KOPT-K1 (cell line): Measurements from ENCODE around the gene RCVRN.

Experiments used
- H3K27ac ChIP-seq: fragments of 200-600 bp; sonication (generic); 2 replicates; pipeline ENCODE4 v1.5.1; 2016; ENCODE audit warnings: antibody characterized with exemption, mild to moderate bottlenecking, low read depth, low read length; ENCODE audit not compliant: poor library complexity, severe bottlenecking
- H3K36me3 ChIP-seq: fragments of 200-600 bp; sonication (generic); 2 replicates; pipeline ENCODE4 v1.5.1; 2017; ENCODE audit warnings: antibody characterized with exemption, mild to moderate bottlenecking, low read length, moderate library complexity; ENCODE audit not compliant: insufficient read depth
- H3K9me3 ChIP-seq: fragments of 200-600 bp; sonication (generic); 2 replicates; pipeline ENCODE4 v1.5.1; 2017; ENCODE audit warnings: antibody characterized with exemption, low read length, mild to moderate bottlenecking; ENCODE audit not compliant: insufficient read depth, poor library complexity, severe bottlenecking

Gene RCVRN

GRCh38 chr17:9895923-9896322 lies 9.1 kb downstream of the RCVRN start:
- no peaks in the 10 kb centered on the region for H3K9me3 ChIP-seq
- no peaks in the 10 kb centered on the region for H3K36me3 ChIP-seq
- H3K27ac ChIP-seq = no peak overlapping the region

GRCh38 chr17:9894231-9894630 lies 10.8 kb downstream of the RCVRN start:
- Histone ChIP-seq H3K9me3 (no peaks in the 10 kb centered on the region), H3K36me3 (no peaks in the 10 kb centered on the region), H3K27ac (no peak overlapping the region)

GRCh38 chr17:9893411-9894012 lies 11.6 kb downstream of the RCVRN start:
- H3K36me3 ChIP-seq = no peaks in the 10 kb centered on the region
- no peak overlapping the region for H3K27ac ChIP-seq
- H3K9me3 ChIP-seq = no peaks in the 10 kb centered on the region

- H3K9me3 ChIP-seq = no peaks in the 10 kb centered on the region
- no peak overlapping the region for H3K27ac ChIP-seq
- H3K36me3 ChIP-seq = no peaks in the 10 kb centered on the region
Observed at GRCh38 chr17:9890124-9890523, 14.9 kb downstream of the RCVRN start.

DNA sequence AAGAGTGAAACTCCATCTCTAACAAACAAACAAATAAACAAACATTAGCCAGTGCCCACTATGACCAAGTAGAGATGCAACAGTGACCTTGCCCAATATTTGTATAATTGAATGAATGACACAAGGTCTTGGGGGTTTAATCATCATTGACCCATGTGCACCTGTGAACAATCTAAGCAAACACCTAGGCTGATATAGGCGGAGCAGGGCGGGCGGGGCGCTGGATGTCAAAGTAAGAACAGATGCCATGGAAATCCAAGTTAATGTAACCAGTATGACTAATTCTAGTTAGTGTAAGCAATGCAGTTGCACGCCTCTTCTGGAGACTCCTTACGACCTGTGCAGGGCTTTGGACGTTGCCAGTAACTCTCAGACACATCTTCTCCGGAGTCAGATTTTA lies 17.6 kb downstream of the RCVRN start:
- H3K36me3 ChIP-seq = no peaks in the 10 kb centered on the region
- peaks cover 13% of the 10 kb centered on the region for H3K9me3 ChIP-seq
- H3K27ac ChIP-seq = no peak overlapping the region

GRCh38 chr17:9886141-9886930 lies 18.7 kb downstream of the RCVRN start:
- Histone ChIP-seq H3K9me3 (peaks cover 20% of the 10 kb centered on the region), H3K36me3 (no peaks in the 10 kb centered on the region), H3K27ac (no peak overlapping the region)

DNA sequence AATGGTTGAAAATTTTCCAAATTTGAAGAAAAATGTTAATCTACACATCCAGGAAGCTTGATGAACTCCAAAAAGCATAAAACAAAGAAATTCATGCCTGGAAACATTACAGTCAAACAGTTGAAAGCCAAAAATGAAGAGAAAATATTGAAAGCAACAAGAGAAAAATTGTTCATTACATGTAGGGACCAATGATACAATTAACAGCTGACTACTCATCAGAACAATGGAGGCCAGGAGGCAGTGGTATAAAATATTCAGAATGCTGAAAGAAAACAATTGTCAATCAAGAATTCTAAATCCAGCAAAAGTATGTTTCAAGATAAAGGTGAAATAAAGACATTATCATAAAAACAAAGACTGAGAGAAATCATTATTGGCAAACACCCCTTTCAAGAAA lies 21.6 kb downstream of the RCVRN start:
- Histone ChIP-seq H3K9me3 (peaks cover 20% of the 10 kb centered on the region), H3K36me3 (no peaks in the 10 kb centered on the region), H3K27ac (no peak overlapping the region)

- Histone ChIP-seq H3K27ac (no peak overlapping the region), H3K36me3 (no peaks in the 10 kb centered on the region)
Observed at GRCh38 chr17:9880582-9880999, 24.5 kb downstream of the RCVRN start.

GRCh38 chr17:9878786-9879525 lies 26.1 kb downstream of the RCVRN start:
- peaks cover 20% of the 10 kb centered on the region for H3K9me3 ChIP-seq

More at GRCh38 chr17:9880582-9880999, 24.5 kb downstream of the RCVRN start:
- peaks cover 20% of the 10 kb centered on the region for H3K9me3 ChIP-seq

GRCh38 chr17:9878356-9878755 lies 26.7 kb downstream of the RCVRN start:
- peaks cover 15% of the 10 kb centered on the region for H3K9me3 ChIP-seq
- H3K27ac ChIP-seq = no peak overlapping the region
- no peaks in the 10 kb centered on the region for H3K36me3 ChIP-seq

More at GRCh38 chr17:9878786-9879525, 26.1 kb downstream of the RCVRN start:
- H3K36me3 ChIP-seq = no peaks in the 10 kb centered on the region
- H3K27ac ChIP-seq = no peak overlapping the region

DNA sequence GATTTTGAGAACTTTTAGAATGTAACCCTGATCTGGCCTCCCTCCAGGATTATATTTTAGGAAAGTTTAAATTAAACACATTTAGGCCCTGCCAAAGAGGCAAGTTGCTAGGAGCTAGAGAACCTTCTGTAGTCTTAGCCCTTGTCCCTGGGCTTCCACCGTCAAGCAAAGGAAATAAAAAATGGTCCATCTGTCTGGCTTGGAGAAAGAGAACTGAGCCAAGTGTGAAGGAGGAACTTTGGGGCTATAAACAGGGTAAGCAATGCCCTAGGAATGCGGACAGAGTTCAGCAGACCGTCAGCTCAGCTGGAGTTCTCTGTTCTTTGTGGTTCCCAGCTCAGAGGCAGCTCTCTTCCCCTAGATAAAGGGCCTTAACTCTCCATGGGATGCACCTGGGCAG lies 29.6 kb downstream of the RCVRN start:
- Histone ChIP-seq H3K27ac (no peak overlapping the region), H3K36me3 (no peaks in the 10 kb centered on the region), H3K9me3 (no peaks in the 10 kb centered on the region)

- Histone ChIP-seq H3K9me3 (no peaks in the 10 kb centered on the region), H3K36me3 (no peaks in the 10 kb centered on the region), H3K27ac (no peak overlapping the region)
Observed at GRCh38 chr17:9874722-9875121, 30.3 kb downstream of the RCVRN start.

- H3K36me3 ChIP-seq = no peaks in the 10 kb centered on the region
- H3K9me3 ChIP-seq = no peaks in the 10 kb centered on the region
- no peak overlapping the region for H3K27ac ChIP-seq
Observed at GRCh38 chr17:9872852-9873251, 32.2 kb downstream of the RCVRN start.

GRCh38 chr17:9868552-9868951 lies 36.5 kb downstream of the RCVRN start:
- H3K27ac ChIP-seq = no peak overlapping the region
- no peaks in the 10 kb centered on the region for H3K36me3 ChIP-seq
- no peaks in the 10 kb centered on the region for H3K9me3 ChIP-seq

DNA sequence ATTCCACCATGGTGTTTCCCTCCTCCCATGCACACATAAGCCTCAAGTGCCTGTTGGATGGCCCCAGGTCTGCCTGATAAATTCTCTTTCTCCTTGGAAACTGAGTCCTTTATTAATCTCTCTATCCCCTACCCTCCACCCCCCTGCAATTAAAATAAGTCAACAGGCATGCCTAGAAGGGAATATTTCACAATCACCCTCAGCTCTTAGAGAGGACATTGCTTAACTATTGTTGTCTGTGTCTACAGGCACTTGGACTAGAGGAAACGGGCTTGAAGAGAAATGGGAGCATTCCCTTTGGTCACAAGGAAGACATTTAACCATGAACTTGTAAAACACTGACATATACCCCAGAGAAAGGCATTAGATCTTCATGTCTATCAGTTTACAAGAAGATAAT lies 39.5 kb downstream of the RCVRN start:
- no peak overlapping the region for H3K27ac ChIP-seq
- H3K9me3 ChIP-seq = peaks cover 8% of the 10 kb centered on the region
- no peaks in the 10 kb centered on the region for H3K36me3 ChIP-seq
